Measurements from ENCODE around the gene RBP5. TPM values are rescaled to one million over a fixed set of nuclear protein-coding genes. Genes with fewer than 3 reads are reported as not detected.
"Not testable (repeated sequence)": the region's sequence is repeated elsewhere in the genome, so short reads cannot be mapped to it uniquely, and the experiment has no call there.

Gene RBP5
- total and polyA plus RNA-seq, 2 donors (not counting 1 experiment from before 2014, with no cell fraction given) = 1.1 TPM; not detected in 1

- Histone ChIP-seq H3K36me3 (replicated peaks in 1 of 2; ENCODE audit: control extremely low read depth in 1 of 2, control insufficient read depth in 1 of 2, extremely low read depth in 1 of 2, insufficient read depth in 2 of 2, low read length in 1 of 2) (peaks cover 0 to 3% of the 10 kb centered on the region in 2 experiments), H3K4me2 (replicated peaks; ENCODE audit: low read depth, low read length, poor library complexity, severe bottlenecking) (peak overlapping the region; percentile 94), H2AFZ (ENCODE audit: insufficient read depth, low read depth, low read length, poor library complexity, severe bottlenecking) (peak overlapping the region; percentile 96), H3K79me2 (ENCODE audit: control insufficient read depth, insufficient read depth, low read length) (peaks cover 18% of the 10 kb centered on the region), H3K4me1 (ENCODE audit: control insufficient read depth in 2 of 2, insufficient read depth in 2 of 2, low read length in 2 of 2) (peaks cover 12 to 15% of the 10 kb centered on the region in 2 donors), H4K20me1 (ENCODE audit: control insufficient read depth, insufficient read depth, low read length, poor library complexity, severe bottlenecking) (no peaks in the 10 kb centered on the region), H3K4me3 (ENCODE audit: control extremely low read depth in 1 of 5, extremely low read depth in 1 of 5, insufficient read depth in 1 of 5, low read depth in 2 of 5, low read length in 4 of 5) (peak overlapping the region in 4 of 5 experiments; percentile 42 to 94 (median 82)), H3K9ac (ENCODE audit: low read length) (peak overlapping the region; percentile 94), H3K27ac (ENCODE audit: low read length in 2 of 2) (peak overlapping the region; percentile 63 to 76), H3K9me3 (ENCODE audit: control extremely low read depth in 1 of 3, control insufficient read depth in 2 of 3, insufficient read depth in 1 of 3, low read length in 2 of 3) (peaks cover 0 to 2% (median 0%) of the 10 kb centered on the region in 3 donors), H3K27me3 (replicated peaks in 1 of 4; ENCODE audit: control extremely low read depth in 1 of 4, control insufficient read depth in 3 of 4, insufficient read depth in 4 of 4, low read length in 3 of 4) (no peaks in the 10 kb centered on the region)
- H3K27me3 Mint-ChIP-seq = no peaks in the 10 kb centered on the region
- ATAC-seq (ENCODE audit: low read depth) (no peak), DNase-seq (no peak)
- 46% methylated on average over 1 of the region's 3 CpGs for WGBS (ENCODE audit: insufficient coverage)
- peaks cover 24% of the 10 kb centered on the region for H3K4me1 Mint-ChIP-seq
- H3K4me3 Mint-ChIP-seq = peak overlapping the region; percentile 97
- no peak for TF ChIP-seq EZH2 (IDR thresholded peaks at IDR 0.05; ENCODE audit: borderline replicate concordance, insufficient read depth, low read depth, low read length, poor library complexity, severe bottlenecking)
- TF ChIP-seq CTCF (IDR thresholded peaks at IDR 0.05) = no peak
- POLR2A ChIA-PET = interaction anchor here (1.3 to 2.0 kb wide), 2 partner anchors 89 to 240 kb away, joined by 4 to 5 read pairs; partner anchors contain the start of genes LPCAT3 and TPI1
- CTCF ChIA-PET = interaction anchor here (0.6 to 3.6 kb wide), 17 partner anchors 14 to 426 kb away, joined by 3 to 35 read pairs (median 5); partner anchors contain the start of genes C12orf57, C1R, LPCAT3 and MLF2
- intact Hi-C loops (cut with micrococcal nuclease) = loop anchor here (1.0 to 2.0 kb wide), 4 partner anchors 15 to 163 kb away; partner anchors contain the start of genes C12orf57, C1R, EMG1 and LPCAT3
- H3K27ac Mint-ChIP-seq = peak overlapping the region; percentile 98
- peaks cover 4% of the 10 kb centered on the region for H3K9me3 Mint-ChIP-seq (ENCODE audit: insufficient read depth)
These were observed 21.1 kb downstream of the RBP5 start for GRCh38 chr12:7107636-7108002.

- Mint-ChIP-seq H3K4me3 (peak overlapping the region; percentile 32), H3K4me1 (peaks cover 24% of the 10 kb centered on the region)
- H3K79me2 ChIP-seq (ENCODE audit: control insufficient read depth, insufficient read depth, low read length) = peaks cover 18% of the 10 kb centered on the region
- H3K9me3 ChIP-seq (ENCODE audit: control extremely low read depth in 1 of 3, control insufficient read depth in 2 of 3, insufficient read depth in 1 of 3, low read length in 2 of 3); intact Hi-C loops (cut with micrococcal nuclease); H3K27me3 Mint-ChIP-seq; H3K27ac Mint-ChIP-seq; H3K36me3 ChIP-seq (replicated peaks in 1 of 2; ENCODE audit: control extremely low read depth in 1 of 2, control insufficient read depth in 1 of 2, extremely low read depth in 1 of 2, insufficient read depth in 2 of 2, low read length in 1 of 2); H3K27ac ChIP-seq (ENCODE audit: low read length in 2 of 2); DNase-seq; H3K9ac ChIP-seq (ENCODE audit: low read length); H3K4me2 ChIP-seq (replicated peaks; ENCODE audit: low read depth, low read length, poor library complexity, severe bottlenecking); H3K9me3 Mint-ChIP-seq (ENCODE audit: insufficient read depth); H2AFZ ChIP-seq (ENCODE audit: insufficient read depth, low read depth, low read length, poor library complexity, severe bottlenecking); H4K20me1 ChIP-seq (ENCODE audit: control insufficient read depth, insufficient read depth, low read length, poor library complexity, severe bottlenecking); H3K4me3 ChIP-seq (ENCODE audit: control extremely low read depth in 1 of 5, extremely low read depth in 1 of 5, insufficient read depth in 1 of 5, low read depth in 2 of 5, low read length in 4 of 5); ATAC-seq (ENCODE audit: low read depth); H3K27me3 ChIP-seq (replicated peaks in 1 of 4; ENCODE audit: control extremely low read depth in 1 of 4, control insufficient read depth in 3 of 4, insufficient read depth in 4 of 4, low read length in 3 of 4): not testable (repeated sequence)
- peaks cover 12 to 15% of the 10 kb centered on the region in 2 donors for H3K4me1 ChIP-seq (ENCODE audit: control insufficient read depth in 2 of 2, insufficient read depth in 2 of 2, low read length in 2 of 2)
- CTCF ChIA-PET = interaction anchor here (0.6 to 3.6 kb wide), 15 partner anchors 14 to 426 kb away, joined by 3 to 35 read pairs (median 6); partner anchors contain the start of genes C12orf57, C1R, LPCAT3 and MLF2
- WGBS (ENCODE audit: insufficient coverage) = 100% methylated on average over 2 of the region's 5 CpGs
- POLR2A ChIA-PET = interaction anchor here (1.3 to 2.0 kb wide), 2 partner anchors 89 to 240 kb away, joined by 4 to 5 read pairs; partner anchors contain the start of genes LPCAT3 and TPI1
These were observed 21.5 kb downstream of the RBP5 start for GRCh38 chr12:7107181-7107580.
